SK-N-SH (cell line): ENCODE results near the gene KCNE1. TPM values are rescaled to one million over a fixed set of nuclear protein-coding genes. Genes with fewer than 3 reads are reported as not detected.

ENCODE experiments used
- CTCF ChIA-PET: fragments of 300-600, 350-600 bp; formaldehyde crosslinking; extraction: SDS; loops from one replicate; lab custom pipeline; 2021; lab: Yijun Ruan, JAX
- POLR2A ChIA-PET: fragments of 350-600 bp; sonication (Branson Sonifier 250); formaldehyde crosslinking; extraction: SDS; loops from one replicate; lab custom pipeline; 2020; ENCODE audit warnings: antibody characterized with exemption, inconsistent platforms; lab: Yijun Ruan, JAX
- DNase-seq: peaks from one replicate; pipeline ENCODE4 v3.0.0; 2012
- H2AFZ ChIP-seq: fragments of 200-600 bp; sonication (generic); 2 replicates; pipeline ENCODE4 v1.8.1; 2016; ENCODE audit warnings: antibody characterized with exemption, mild to moderate bottlenecking, low read depth
- H3F3A ChIP-seq: fragments of 200-600 bp; sonication (generic); replicated peaks from 2 replicates; pipeline ENCODE3; 2016; ENCODE audit warnings: antibody characterized with exemption, mild to moderate bottlenecking; ENCODE audit not compliant: insufficient read depth
- H3K27ac ChIP-seq, 2 experiments: fragments of 200-500 bp in 1 of 2; fragments of 200-600 bp in 1 of 2; sonication (Bioruptor generic) in 1 of 2; sonication (generic), shearing (Covaris generic) in 1 of 2; 2 replicates each; pipeline versions ENCODE4 v1.5.1 to v1.6.1; 2014 to 2016; ENCODE audit warnings: low read depth in 2 of 2, inconsistent platforms in 1 of 2, low read length in 1 of 2, mild to moderate bottlenecking in 1 of 2, mixed read lengths in 1 of 2
- H3K27me3 ChIP-seq: fragments of 200-600 bp; sonication (generic), shearing (Covaris generic); 2 replicates; pipeline ENCODE4 v1.6.1; 2016; ENCODE audit warnings: mixed run types; ENCODE audit not compliant: insufficient read depth
- H3K36me3 ChIP-seq, 2 experiments: fragments of 200-500 bp in 1 of 2; fragments of 200-600 bp in 1 of 2; sonication (Bioruptor generic) in 1 of 2; sonication (generic) in 1 of 2; replicated peaks in 1 of 2; 2 replicates each; pipeline versions ENCODE3 to v1.5.1; 2014 to 2016; ENCODE audit warnings: low read length in 1 of 2, mild to moderate bottlenecking in 1 of 2; ENCODE audit not compliant: insufficient read depth in 2 of 2, control insufficient read depth in 1 of 2
- H3K4me1 ChIP-seq, 2 experiments: fragments of 200-500 bp in 1 of 2; fragments of 200-600 bp in 1 of 2; sonication (Bioruptor generic) in 1 of 2; sonication (generic), shearing (Covaris generic) in 1 of 2; 2 replicates each; pipeline versions ENCODE4 v1.5.1 to v1.6.1; 2014 to 2016; ENCODE audit warnings: low read depth in 1 of 2, low read length in 1 of 2, mixed run types in 1 of 2; ENCODE audit not compliant: insufficient read depth in 2 of 2, control insufficient read depth in 1 of 2
- H3K4me2 ChIP-seq: fragments of 200-600 bp; sonication (generic), shearing (Covaris generic); 2 replicates; pipeline ENCODE4 v1.6.1; 2017; ENCODE audit warnings: mixed run types
- H3K4me3 ChIP-seq, 2 experiments: fragments of 200-500 bp in 1 of 2; fragments of 200-600 bp in 1 of 2; sonication (Bioruptor generic) in 1 of 2; sonication (generic), shearing (Covaris generic) in 1 of 2; 2 replicates each; pipeline versions ENCODE4 v1.5.1 to v1.8.1; 2014 to 2016; ENCODE audit warnings: low read depth in 2 of 2, inconsistent platforms in 1 of 2, low read length in 1 of 2, mild to moderate bottlenecking in 1 of 2, mixed read lengths in 1 of 2, moderate library complexity in 1 of 2
- H3K79me2 ChIP-seq: fragments of 200-600 bp; sonication (generic); 2 replicates; pipeline ENCODE4 v1.8.1; 2017; ENCODE audit warnings: mild to moderate bottlenecking; ENCODE audit not compliant: insufficient read depth
- H3K9ac ChIP-seq: fragments of 200-600 bp; sonication (generic); 2 replicates; pipeline ENCODE4 v1.6.1; 2017; ENCODE audit warnings: mixed run types
- H3K9me2 ChIP-seq: fragments of 200-600 bp; sonication (generic); 2 replicates; pipeline ENCODE4 v1.6.1; 2017; ENCODE audit warnings: mixed run types
- H3K9me3 ChIP-seq: fragments of 200-600 bp; sonication (generic); 2 replicates; pipeline ENCODE4 v1.6.1; 2017; ENCODE audit warnings: mixed run types, mild to moderate bottlenecking, moderate library complexity
- H4K20me1 ChIP-seq: fragments of 200-600 bp; sonication (generic); 2 replicates; pipeline ENCODE4 v1.6.1; 2017; ENCODE audit warnings: mild to moderate bottlenecking, mixed run types; ENCODE audit not compliant: insufficient read depth
- ELF1 ChIP-seq: IDR thresholded peaks from 2 replicates; pipeline ENCODE4 v1.4.0; 2012
- EP300 ChIP-seq, 2 experiments: IDR thresholded peaks; 2 replicates each; pipeline versions ENCODE4 v1.4.0 to v1.6.1; 2012; ENCODE audit warnings: borderline replicate concordance in 1 of 2, low read depth in 1 of 2, low read length in 1 of 2
- FOSL2 ChIP-seq: IDR thresholded peaks from 2 replicates; pipeline ENCODE4 v1.4.0; 2012; ENCODE audit warnings: low read depth, mild to moderate bottlenecking, moderate library complexity, borderline replicate concordance
- FOXM1 ChIP-seq: IDR thresholded peaks from 2 replicates; pipeline ENCODE4 v1.4.0; 2012; ENCODE audit warnings: low read depth, mild to moderate bottlenecking
- GABPA ChIP-seq: IDR thresholded peaks from 2 replicates; pipeline ENCODE4 v1.4.0; 2012; ENCODE audit warnings: low read depth, mild to moderate bottlenecking
- GATA2 ChIP-seq: sonication (generic); formaldehyde crosslinking; IDR thresholded peaks from 2 replicates; pipeline ENCODE4 v1.5.0; 2020; ENCODE audit warnings: mild to moderate bottlenecking, missing genetic modification reagents
- JUND ChIP-seq: IDR thresholded peaks from 2 replicates; pipeline ENCODE4 v1.4.0; 2012
- MXI1 ChIP-seq: IDR thresholded peaks from 2 replicates; pipeline ENCODE4 v1.6.1; 2012; ENCODE audit warnings: mild to moderate bottlenecking, low read depth, low read length, improper control_type of control experiment
- POLR2AphosphoS5 ChIP-seq: IDR thresholded peaks from 2 replicates; pipeline ENCODE4 v1.6.1; 2012; ENCODE audit warnings: low read depth, low read length
- RAD21 ChIP-seq: IDR thresholded peaks from 2 replicates; pipeline ENCODE4 v1.6.1; 2012; ENCODE audit warnings: mild to moderate bottlenecking, low read length
- RCOR1 ChIP-seq: fragments of 150-350 bp; IDR thresholded peaks from 2 replicates; pipeline ENCODE4 v1.6.1; 2017; ENCODE audit warnings: antibody characterized with exemption, low read length
- RXRA ChIP-seq: IDR thresholded peaks from 2 replicates; pipeline ENCODE4 v1.4.0; 2012; ENCODE audit warnings: low read depth, mild to moderate bottlenecking, borderline replicate concordance
- TAF1 ChIP-seq: IDR thresholded peaks from 2 replicates; pipeline ENCODE4 v1.6.1; 2012; ENCODE audit warnings: low read depth, mild to moderate bottlenecking, low read length, moderate library complexity, borderline replicate concordance
- TCF12 ChIP-seq: IDR thresholded peaks from 2 replicates; pipeline ENCODE4 v1.4.0; 2012
- WGBS: methylation state at CpG from one replicate; pipeline ENCODE4 v1.1.6; 2017; ENCODE audit warnings: low lambda C conversion rate; 5-methylcytosine and 5-hydroxymethylcytosine counted together
- polyA plus RNA-seq, 3 experiments: library from polyadenylated mRNA; depleted of rRNA; stranded (reverse); fragments of >200 nt; gene quantifications; 2 replicates each; pipeline ENCODE4 v1.2.3, GENCODE V29; 2012
- TF ChIP-seq, protein P1 (sequence below): fragments of 200-600 bp; sonication (generic); IDR thresholded peaks from 2 replicates; pipeline ENCODE4 v1.6.1; 2017; ENCODE audit warnings: antibody characterized with exemption, mild to moderate bottlenecking, moderate library complexity
- TF ChIP-seq, protein P2 (sequence below): IDR thresholded peaks from 2 replicates; pipeline ENCODE4; 2012
- TF ChIP-seq, protein P3 (sequence below): fragments of 150-350 bp; IDR thresholded peaks from 2 replicates; pipeline ENCODE4 v1.6.1; 2016; ENCODE audit warnings: mild to moderate bottlenecking, low read depth, low read length
- TF ChIP-seq, protein P4 (sequence below): IDR thresholded peaks from 2 replicates; pipeline ENCODE4 v1.6.1; 2012; ENCODE audit warnings: mild to moderate bottlenecking, low read depth, low read length, moderate library complexity
- TF ChIP-seq, protein P5 (sequence below): IDR thresholded peaks from 2 replicates; pipeline ENCODE4 v1.4.0; 2012; ENCODE audit warnings: low read depth, borderline replicate concordance

Gene KCNE1
- polyA plus RNA-seq, 1 of the 3 experiments (the other 2 are of a cell fraction): 0.16 TPM

DNA sequence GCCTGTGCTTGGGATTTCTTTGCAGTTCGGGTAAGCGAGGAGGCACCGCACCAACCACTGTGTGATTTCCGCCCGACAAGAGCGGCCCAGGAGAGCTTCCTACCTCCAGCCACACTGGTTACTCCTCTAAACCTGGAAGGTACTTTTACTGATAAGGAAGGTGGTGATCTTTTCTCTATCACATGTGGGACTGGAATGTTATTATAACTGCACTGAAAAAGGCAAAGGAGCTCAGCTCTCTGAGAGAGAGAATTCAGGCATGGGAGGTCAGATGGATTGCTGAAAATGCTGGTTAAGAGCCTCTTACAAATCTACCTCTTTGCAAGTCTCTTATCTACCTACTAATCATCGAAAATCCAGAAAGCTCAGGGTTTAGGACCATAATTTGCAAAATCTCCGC lies 7.7 kb upstream of the KCNE1 start (continued):
- TF ChIP-seq, protein P1, sequence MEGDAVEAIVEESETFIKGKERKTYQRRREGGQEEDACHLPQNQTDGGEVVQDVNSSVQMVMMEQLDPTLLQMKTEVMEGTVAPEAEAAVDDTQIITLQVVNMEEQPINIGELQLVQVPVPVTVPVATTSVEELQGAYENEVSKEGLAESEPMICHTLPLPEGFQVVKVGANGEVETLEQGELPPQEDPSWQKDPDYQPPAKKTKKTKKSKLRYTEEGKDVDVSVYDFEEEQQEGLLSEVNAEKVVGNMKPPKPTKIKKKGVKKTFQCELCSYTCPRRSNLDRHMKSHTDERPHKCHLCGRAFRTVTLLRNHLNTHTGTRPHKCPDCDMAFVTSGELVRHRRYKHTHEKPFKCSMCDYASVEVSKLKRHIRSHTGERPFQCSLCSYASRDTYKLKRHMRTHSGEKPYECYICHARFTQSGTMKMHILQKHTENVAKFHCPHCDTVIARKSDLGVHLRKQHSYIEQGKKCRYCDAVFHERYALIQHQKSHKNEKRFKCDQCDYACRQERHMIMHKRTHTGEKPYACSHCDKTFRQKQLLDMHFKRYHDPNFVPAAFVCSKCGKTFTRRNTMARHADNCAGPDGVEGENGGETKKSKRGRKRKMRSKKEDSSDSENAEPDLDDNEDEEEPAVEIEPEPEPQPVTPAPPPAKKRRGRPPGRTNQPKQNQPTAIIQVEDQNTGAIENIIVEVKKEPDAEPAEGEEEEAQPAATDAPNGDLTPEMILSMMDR: no peak
- TF ChIP-seq, protein P2, sequence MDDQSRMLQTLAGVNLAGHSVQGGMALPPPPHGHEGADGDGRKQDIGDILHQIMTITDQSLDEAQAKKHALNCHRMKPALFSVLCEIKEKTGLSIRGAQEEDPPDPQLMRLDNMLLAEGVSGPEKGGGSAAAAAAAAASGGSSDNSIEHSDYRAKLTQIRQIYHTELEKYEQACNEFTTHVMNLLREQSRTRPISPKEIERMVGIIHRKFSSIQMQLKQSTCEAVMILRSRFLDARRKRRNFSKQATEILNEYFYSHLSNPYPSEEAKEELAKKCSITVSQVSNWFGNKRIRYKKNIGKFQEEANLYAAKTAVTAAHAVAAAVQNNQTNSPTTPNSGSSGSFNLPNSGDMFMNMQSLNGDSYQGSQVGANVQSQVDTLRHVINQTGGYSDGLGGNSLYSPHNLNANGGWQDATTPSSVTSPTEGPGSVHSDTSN: no peak
- TF ChIP-seq FOSL2: no peak

DNA sequence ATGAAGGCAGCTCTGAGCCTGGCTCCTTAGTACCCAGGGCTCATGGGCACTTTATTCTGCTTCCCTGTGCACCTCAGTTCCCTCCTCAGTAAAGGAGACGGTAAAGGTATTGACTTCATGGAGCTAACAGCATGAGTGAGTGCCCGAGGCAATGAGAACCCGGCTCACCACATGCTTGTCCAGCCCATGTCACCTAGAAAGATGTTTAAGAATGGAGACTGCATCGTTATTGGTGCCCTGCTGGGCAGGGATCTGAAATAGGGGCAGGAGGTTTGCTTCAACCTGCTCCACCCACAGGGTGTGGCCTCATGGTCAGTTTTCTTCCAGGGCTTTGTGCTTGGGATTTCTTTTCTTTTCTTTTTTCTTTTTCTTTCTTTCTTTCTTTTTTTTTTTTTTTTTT lies 7.0 kb upstream of the KCNE1 start:
- Histone ChIP-seq H3K9me3 (no peaks in the 10 kb centered on the region), H3K4me3 (no peak overlapping the region), H3K27ac (no peak overlapping the region; a peak in 2 of 4 replicates), H3K27me3 (no peaks in the 10 kb centered on the region), H3F3A (peaks cover 34% of the 10 kb centered on the region), H3K36me3 (peaks cover 40 to 48% of the 10 kb centered on the region in 2 experiments), H2AFZ (no peak overlapping the region)
- 72% methylated on average over 2 of the region's 4 CpGs for WGBS
- POLR2A ChIA-PET: no interaction called here
- TF ChIP-seq TCF12 (no peak), RXRA (no peak), EP300 (IDR thresholded peaks at IDR 0.05; ENCODE audit: borderline replicate concordance in 1 of 2, low read depth in 1 of 2, low read length in 1 of 2) (no peak), JUND (no peak), RCOR1 (no peak), RAD21 (no peak), GABPA (no peak), ELF1 (no peak), FOXM1 (no peak), TAF1 (no peak), GATA2 (CRISPR knock-in tag) (no peak), MXI1 (no peak), POLR2AphosphoS5 (no peak)
- TF ChIP-seq, protein P3, sequence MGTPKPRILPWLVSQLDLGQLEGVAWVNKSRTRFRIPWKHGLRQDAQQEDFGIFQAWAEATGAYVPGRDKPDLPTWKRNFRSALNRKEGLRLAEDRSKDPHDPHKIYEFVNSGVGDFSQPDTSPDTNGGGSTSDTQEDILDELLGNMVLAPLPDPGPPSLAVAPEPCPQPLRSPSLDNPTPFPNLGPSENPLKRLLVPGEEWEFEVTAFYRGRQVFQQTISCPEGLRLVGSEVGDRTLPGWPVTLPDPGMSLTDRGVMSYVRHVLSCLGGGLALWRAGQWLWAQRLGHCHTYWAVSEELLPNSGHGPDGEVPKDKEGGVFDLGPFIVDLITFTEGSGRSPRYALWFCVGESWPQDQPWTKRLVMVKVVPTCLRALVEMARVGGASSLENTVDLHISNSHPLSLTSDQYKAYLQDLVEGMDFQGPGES: no peak
- TF ChIP-seq, protein P2: no peak
- TF ChIP-seq, protein P4, sequence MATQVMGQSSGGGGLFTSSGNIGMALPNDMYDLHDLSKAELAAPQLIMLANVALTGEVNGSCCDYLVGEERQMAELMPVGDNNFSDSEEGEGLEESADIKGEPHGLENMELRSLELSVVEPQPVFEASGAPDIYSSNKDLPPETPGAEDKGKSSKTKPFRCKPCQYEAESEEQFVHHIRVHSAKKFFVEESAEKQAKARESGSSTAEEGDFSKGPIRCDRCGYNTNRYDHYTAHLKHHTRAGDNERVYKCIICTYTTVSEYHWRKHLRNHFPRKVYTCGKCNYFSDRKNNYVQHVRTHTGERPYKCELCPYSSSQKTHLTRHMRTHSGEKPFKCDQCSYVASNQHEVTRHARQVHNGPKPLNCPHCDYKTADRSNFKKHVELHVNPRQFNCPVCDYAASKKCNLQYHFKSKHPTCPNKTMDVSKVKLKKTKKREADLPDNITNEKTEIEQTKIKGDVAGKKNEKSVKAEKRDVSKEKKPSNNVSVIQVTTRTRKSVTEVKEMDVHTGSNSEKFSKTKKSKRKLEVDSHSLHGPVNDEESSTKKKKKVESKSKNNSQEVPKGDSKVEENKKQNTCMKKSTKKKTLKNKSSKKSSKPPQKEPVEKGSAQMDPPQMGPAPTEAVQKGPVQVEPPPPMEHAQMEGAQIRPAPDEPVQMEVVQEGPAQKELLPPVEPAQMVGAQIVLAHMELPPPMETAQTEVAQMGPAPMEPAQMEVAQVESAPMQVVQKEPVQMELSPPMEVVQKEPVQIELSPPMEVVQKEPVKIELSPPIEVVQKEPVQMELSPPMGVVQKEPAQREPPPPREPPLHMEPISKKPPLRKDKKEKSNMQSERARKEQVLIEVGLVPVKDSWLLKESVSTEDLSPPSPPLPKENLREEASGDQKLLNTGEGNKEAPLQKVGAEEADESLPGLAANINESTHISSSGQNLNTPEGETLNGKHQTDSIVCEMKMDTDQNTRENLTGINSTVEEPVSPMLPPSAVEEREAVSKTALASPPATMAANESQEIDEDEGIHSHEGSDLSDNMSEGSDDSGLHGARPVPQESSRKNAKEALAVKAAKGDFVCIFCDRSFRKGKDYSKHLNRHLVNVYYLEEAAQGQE: no peak
- TF ChIP-seq, protein P5, sequence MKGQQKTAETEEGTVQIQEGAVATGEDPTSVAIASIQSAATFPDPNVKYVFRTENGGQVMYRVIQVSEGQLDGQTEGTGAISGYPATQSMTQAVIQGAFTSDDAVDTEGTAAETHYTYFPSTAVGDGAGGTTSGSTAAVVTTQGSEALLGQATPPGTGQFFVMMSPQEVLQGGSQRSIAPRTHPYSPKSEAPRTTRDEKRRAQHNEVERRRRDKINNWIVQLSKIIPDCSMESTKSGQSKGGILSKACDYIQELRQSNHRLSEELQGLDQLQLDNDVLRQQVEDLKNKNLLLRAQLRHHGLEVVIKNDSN: no peak
- TF ChIP-seq, all 33 proteins: peak for 0
- Histone ChIP-seq H3K9ac (no peak overlapping the region), H3K79me2 (peaks cover 13% of the 10 kb centered on the region; the same call in 1 of the 2 replicates), H4K20me1 (no peaks in the 10 kb centered on the region; the same call in 1 of the 2 replicates), H3K4me1 (peaks cover 3 to 7% of the 10 kb centered on the region in 2 experiments; a peak in 2 of 4 replicates), H3K9me2 (no peaks in the 10 kb centered on the region), H3K4me2 (no peak overlapping the region)
- CTCF ChIA-PET: interaction anchor here (1.4 kb wide), 1 partner anchor 8 kb away, joined by 4 read pairs; no protein-coding TSS in a partner anchor
- no peak for DNase-seq
